CD4-positive, CD25-positive, alpha-beta regulatory T cell (primary cell): ENCODE data around the gene TMEM35A. TPM values are rescaled to one million over a fixed set of nuclear protein-coding genes. Genes with fewer than 3 reads are reported as not detected.
A peak's percentile ranks its signal among the peaks of the same experiment; 100 is the strongest.
"Not testable (repeated sequence)": the region's sequence is repeated elsewhere in the genome, so short reads cannot be mapped to it uniquely, and the experiment has no call there.

Experiments
- ATAC-seq, 2 donors: fragments of 150-1000 bp; cut with Tn5 transposase; one replicate each; pipeline ENCODE4 v1.10.0; 2021; ENCODE audit warnings: low read depth in 2 of 2, moderate number of reproducible peaks in 2 of 2, moderate library complexity in 1 of 2
- DNase-seq, 3 donors: peaks; one replicate each; pipeline versions ENCODE4 v3.0.0 to v3.0.0-alpha.2; 2012 to 2022; ENCODE audit warnings: mixed read lengths in 1 of 3
- H3K27ac ChIP-seq: one replicate; pipeline ENCODE4 v1.7.0; 2013; ENCODE audit warnings: mild to moderate bottlenecking, low read length; ENCODE audit not compliant: insufficient read depth, poor library complexity, severe bottlenecking
- H3K27me3 ChIP-seq: one replicate; pipeline ENCODE4 v1.7.0; 2013; ENCODE audit warnings: low read length; ENCODE audit not compliant: control insufficient read depth, insufficient read depth
- H3K36me3 ChIP-seq: one replicate; pipeline ENCODE4 v1.7.0; 2013; ENCODE audit warnings: mild to moderate bottlenecking, low read length, moderate library complexity; ENCODE audit not compliant: control insufficient read depth, insufficient read depth
- H3K4me1 ChIP-seq: 2 replicates; pipeline ENCODE4 v1.7.0; 2013; ENCODE audit warnings: mild to moderate bottlenecking, low read length; ENCODE audit not compliant: insufficient read depth, control insufficient read depth, poor library complexity, severe bottlenecking
- H3K4me3 ChIP-seq: one replicate; pipeline ENCODE4 v1.7.0; 2013; ENCODE audit warnings: low read depth, mild to moderate bottlenecking, low read length, moderate library complexity
- H3K9me3 ChIP-seq, 2 experiments: 1 replicate in 1 of 2; 2 replicates in 1 of 2; pipeline ENCODE4 v1.7.0; 2013; ENCODE audit warnings: low read length in 2 of 2, mild to moderate bottlenecking in 1 of 2, moderate library complexity in 1 of 2; ENCODE audit not compliant: control insufficient read depth in 2 of 2
- H3K27ac Mint-ChIP-seq, 3 donors: one replicate each; pipeline ENCODE4 v1.8.0; 2020 to 2022; ENCODE audit warnings: mild to moderate bottlenecking in 3 of 3, mixed read lengths in 3 of 3, moderate library complexity in 2 of 3
- H3K27me3 Mint-ChIP-seq: one replicate; pipeline ENCODE4 v1.8.0; 2022; ENCODE audit warnings: mild to moderate bottlenecking, mixed read lengths
- H3K36me3 Mint-ChIP-seq: one replicate; pipeline ENCODE4 v1.8.0; 2020; ENCODE audit warnings: mixed read lengths
- H3K4me1 Mint-ChIP-seq, 4 donors: one replicate each; pipeline ENCODE4 v1.8.0; 2020 to 2022; ENCODE audit warnings: mixed read lengths in 4 of 4, mild to moderate bottlenecking in 1 of 4
- H3K4me3 Mint-ChIP-seq, 4 donors: one replicate each; pipeline ENCODE4 v1.8.0; 2020 to 2022; ENCODE audit warnings: mild to moderate bottlenecking in 4 of 4, mixed read lengths in 4 of 4, moderate library complexity in 3 of 4
- H3K9me3 Mint-ChIP-seq, 7 donors: one replicate each; pipeline ENCODE4 v1.8.0; 2020 to 2022; ENCODE audit warnings: mixed read lengths in 7 of 7, mild to moderate bottlenecking in 3 of 7, moderate library complexity in 2 of 7
- polyA plus RNA-seq, 4 donors: library from polyadenylated mRNA; unstranded; fragments of 300-500 nt; fragmentation: Illumina TruSeq; gene quantifications; one replicate each; pipeline ENCODE4 v1.2.3, GENCODE V29; 2021
- total RNA-seq: library from RNA; stranded (reverse); gene quantifications from one replicate; pipeline ENCODE4 v1.2.3, GENCODE V29; 2022

The TMEM35A gene
- total RNA-seq (not detected), polyA plus RNA-seq (not detected)

- peaks cover 14% of the 10 kb centered on the region for H3K27me3 Mint-ChIP-seq
- no peaks in the 10 kb centered on the region for H3K4me1 ChIP-seq
- no peaks in the 10 kb centered on the region for H3K9me3 ChIP-seq
- no peaks in the 10 kb centered on the region for H3K36me3 Mint-ChIP-seq
- no peak within 1 kb of the TSS for H3K27ac Mint-ChIP-seq
- H3K27ac ChIP-seq: no peak within 1 kb of the TSS
- no peak for ATAC-seq
- no peaks in the 10 kb centered on the region for H3K27me3 ChIP-seq
- H3K4me3 ChIP-seq: no peak within 1 kb of the TSS
- peaks cover 0 to 3% (median 0%) of the 10 kb centered on the region in 7 donors for H3K9me3 Mint-ChIP-seq
- DNase-seq: no peak
- no peaks in the 10 kb centered on the region for H3K36me3 ChIP-seq
- H3K4me1 Mint-ChIP-seq: peaks cover 0 to 3% (median 0%) of the 10 kb centered on the region in 4 donors
- H3K4me3 Mint-ChIP-seq: no peak within 1 kb of the TSS
Measured at GRCh38 chrX:101078716-101079598, at the start of gene TMEM35A. TMEM35A (plus strand) TSS chrX:101078879; CDS start chrX:101079003, 124 bp downstream.

GRCh38 chrX:101029665-101030064 lies 49.0 kb upstream of the TMEM35A start:
- H3K27ac ChIP-seq: no peak overlapping the region
- Mint-ChIP-seq H3K9me3 (peaks cover 0 to 2% (median 0%) of the 10 kb centered on the region in 7 donors), H3K4me1 (peaks cover 0 to 6% (median 4%) of the 10 kb centered on the region in 4 donors), H3K27ac (peak overlapping the region in 1 of 3 donors; percentile 17), H3K4me3 (no peak overlapping the region), H3K27me3 (no peaks in the 10 kb centered on the region), H3K36me3 (peaks cover 26% of the 10 kb centered on the region)
- ATAC-seq (no peak), DNase-seq (no peak)
- H3K9me3 ChIP-seq: no peaks in the 10 kb centered on the region
- no peaks in the 10 kb centered on the region for H3K4me1 ChIP-seq
- peaks cover 35% of the 10 kb centered on the region for H3K36me3 ChIP-seq
- no peak overlapping the region for H3K4me3 ChIP-seq
- H3K27me3 ChIP-seq: no peaks in the 10 kb centered on the region

GRCh38 chrX:101037231-101037630 lies 41.4 kb upstream of the TMEM35A start:
- no peaks in the 10 kb centered on the region for H3K27me3 ChIP-seq
- H3K4me1 Mint-ChIP-seq: peaks cover 0 to 6% (median 2%) of the 10 kb centered on the region in 4 donors
- DNase-seq (no peak), ATAC-seq (no peak)
- H3K36me3 ChIP-seq: peaks cover 40% of the 10 kb centered on the region
- H3K27me3 Mint-ChIP-seq: no peaks in the 10 kb centered on the region
- H3K4me1 ChIP-seq: no peaks in the 10 kb centered on the region
- no peak overlapping the region for H3K27ac Mint-ChIP-seq
- H3K9me3 Mint-ChIP-seq: no peaks in the 10 kb centered on the region
- no peak overlapping the region for H3K4me3 Mint-ChIP-seq
- H3K36me3 Mint-ChIP-seq: peaks cover 8% of the 10 kb centered on the region
- H3K4me3 ChIP-seq: no peak overlapping the region
- H3K9me3 ChIP-seq: no peaks in the 10 kb centered on the region
- no peak overlapping the region for H3K27ac ChIP-seq

GRCh38 chrX:101040197-101040596 lies 38.5 kb upstream of the TMEM35A start:
- H3K36me3 ChIP-seq: peaks cover 38% of the 10 kb centered on the region
- no peaks in the 10 kb centered on the region for H3K4me1 ChIP-seq
- H3K4me1 Mint-ChIP-seq: peaks cover 0 to 6% (median 4%) of the 10 kb centered on the region in 4 donors
- H3K27me3 Mint-ChIP-seq: no peaks in the 10 kb centered on the region
- H3K36me3 Mint-ChIP-seq: peaks cover 8% of the 10 kb centered on the region
- H3K9me3 Mint-ChIP-seq: no peaks in the 10 kb centered on the region
- no peak overlapping the region for H3K27ac Mint-ChIP-seq
- no peak for DNase-seq
- H3K27me3 ChIP-seq: no peaks in the 10 kb centered on the region
- no peak for ATAC-seq
- no peak overlapping the region for H3K4me3 ChIP-seq
- H3K9me3 ChIP-seq: no peaks in the 10 kb centered on the region
- H3K27ac ChIP-seq: no peak overlapping the region
- no peak overlapping the region for H3K4me3 Mint-ChIP-seq

GRCh38 chrX:101051153-101051548 lies 27.5 kb upstream of the TMEM35A start:
- no peaks in the 10 kb centered on the region for H3K9me3 ChIP-seq
- no peak for DNase-seq
- H3K9me3 Mint-ChIP-seq: peaks cover 0 to 1% (median 0%) of the 10 kb centered on the region in 7 donors
- no peaks in the 10 kb centered on the region for H3K36me3 ChIP-seq
- H3K4me1 ChIP-seq: peaks cover 19% of the 10 kb centered on the region
- no peaks in the 10 kb centered on the region for H3K27me3 Mint-ChIP-seq
- H3K27ac ChIP-seq: peak overlapping the region; percentile 90
- peak overlapping the region; percentile 89 for H3K4me3 ChIP-seq
- peaks cover 3% of the 10 kb centered on the region for H3K36me3 Mint-ChIP-seq
- peak overlapping the region; percentile 90 to 97 (median 92) for H3K4me3 Mint-ChIP-seq
- peaks cover 0 to 44% (median 19%) of the 10 kb centered on the region in 4 donors for H3K4me1 Mint-ChIP-seq
- no peak for ATAC-seq
- no peaks in the 10 kb centered on the region for H3K27me3 ChIP-seq
- H3K27ac Mint-ChIP-seq: peak overlapping the region; percentile 95 to 99 (median 97)

- Histone ChIP-seq H3K9me3 (no peaks in the 10 kb centered on the region), H3K4me1 (peaks cover 19% of the 10 kb centered on the region), H3K27ac (peak within 1 kb of the TSS; percentile 90), H3K4me3 (peak within 1 kb of the TSS; percentile 89), H3K36me3 (no peaks in the 10 kb centered on the region), H3K27me3 (no peaks in the 10 kb centered on the region)
- Mint-ChIP-seq H3K27me3 (no peaks in the 10 kb centered on the region), H3K36me3 (peaks cover 3% of the 10 kb centered on the region), H3K4me1 (peaks cover 0 to 40% (median 17%) of the 10 kb centered on the region in 4 donors), H3K27ac (peak within 1 kb of the TSS; percentile 95 to 99 (median 97)), H3K4me3 (peak within 1 kb of the TSS; percentile 90 to 97 (median 92)), H3K9me3 (peaks cover 0 to 1% (median 0%) of the 10 kb centered on the region in 7 donors)
- DNase-seq: peak; percentile 71 to 91 (median 79)
- peak; percentile 87 to 88 for ATAC-seq
Measured at GRCh38 chrX:101051549-101052302, 27.0 kb upstream of the TMEM35A start, which contains the start of gene TRMT2B. TRMT2B (minus strand) TSS chrX:101052111; CDS start chrX:101042289, 9,822 bp downstream.

- not testable (repeated sequence) for H3K4me3 Mint-ChIP-seq, H3K27me3 Mint-ChIP-seq, ATAC-seq, H3K4me1 Mint-ChIP-seq, H3K9me3 Mint-ChIP-seq, H3K27me3 ChIP-seq, H3K27ac Mint-ChIP-seq, H3K36me3 ChIP-seq, H3K36me3 Mint-ChIP-seq, DNase-seq, H3K27ac ChIP-seq, H3K4me3 ChIP-seq, H3K9me3 ChIP-seq, H3K4me1 ChIP-seq
Measured at GRCh38 chrX:101056551-101056950, 22.1 kb upstream of the TMEM35A start.
